Measurements from ENCODE around the gene SCN5A. TPM values are rescaled to one million over a fixed set of nuclear protein-coding genes. Genes with fewer than 3 reads are reported as not detected.

SCN5A gene
- total and polyA plus RNA-seq, 2 donors (not counting 1 experiment from before 2014, with no cell fraction given) = 0.20 to 0.37 TPM

GRCh38 chr3:38521391-38521987 is 128.0 kb downstream of the SCN5A start:
- Mint-ChIP-seq H3K9me3 (ENCODE audit: insufficient read depth) (no peaks in the 10 kb centered on the region), H3K4me3 (no peak overlapping the region), H3K27ac (no peak overlapping the region), H3K27me3 (no peaks in the 10 kb centered on the region), H3K4me1 (peaks cover 18% of the 10 kb centered on the region)
- POLR2A ChIA-PET = no interaction called here
- no peaks in the 10 kb centered on the region for H3K9me3 ChIP-seq (ENCODE audit: control extremely low read depth in 1 of 3, control insufficient read depth in 2 of 3, insufficient read depth in 1 of 3, low read length in 2 of 3)
- CTCF ChIA-PET = interaction anchor here (0.6 to 3.8 kb wide), 34 partner anchors 11 to 857 kb away, joined by 3 to 56 read pairs (median 4); partner anchors contain the start of gene EXOG
- TF ChIP-seq EZH2 (IDR thresholded peaks at IDR 0.05; ENCODE audit: borderline replicate concordance, insufficient read depth, low read depth, low read length, poor library complexity, severe bottlenecking) = no peak
- peak; percentile 95 for TF ChIP-seq CTCF (IDR thresholded peaks at IDR 0.05)
- H3K9ac ChIP-seq (ENCODE audit: low read length) = no peak overlapping the region
- H4K20me1 ChIP-seq (ENCODE audit: control insufficient read depth, insufficient read depth, low read length, poor library complexity, severe bottlenecking) = no peaks in the 10 kb centered on the region
- peak; percentile 75 for DNase-seq
- H3K36me3 ChIP-seq (replicated peaks in 1 of 2; ENCODE audit: control extremely low read depth in 1 of 2, control insufficient read depth in 1 of 2, extremely low read depth in 1 of 2, insufficient read depth in 2 of 2, low read length in 1 of 2) = peaks cover 2 to 27% of the 10 kb centered on the region in 2 experiments
- H3K4me2 ChIP-seq (replicated peaks; ENCODE audit: low read depth, low read length, poor library complexity, severe bottlenecking) = no peak overlapping the region
- ATAC-seq (ENCODE audit: low read depth) = peak; percentile 56
- 5% methylated on average over 4 of the region's 5 CpGs for WGBS (ENCODE audit: insufficient coverage)
- H3K4me1 ChIP-seq (ENCODE audit: control insufficient read depth in 2 of 2, insufficient read depth in 2 of 2, low read length in 2 of 2) = peaks cover 7 to 12% of the 10 kb centered on the region in 2 donors
- no peak overlapping the region for H3K4me3 ChIP-seq (ENCODE audit: control extremely low read depth in 1 of 5, extremely low read depth in 1 of 5, insufficient read depth in 1 of 5, low read depth in 2 of 5, low read length in 4 of 5)
- no peak overlapping the region for H2AFZ ChIP-seq (ENCODE audit: insufficient read depth, low read depth, low read length, poor library complexity, severe bottlenecking)
- H3K27me3 ChIP-seq (replicated peaks in 1 of 4; ENCODE audit: control extremely low read depth in 1 of 4, control insufficient read depth in 3 of 4, insufficient read depth in 4 of 4, low read length in 3 of 4) = no peaks in the 10 kb centered on the region
- H3K27ac ChIP-seq (ENCODE audit: low read length in 2 of 2) = no peak overlapping the region
- intact Hi-C loops (cut with micrococcal nuclease) = loop anchor here (1.0 to 2.0 kb wide), 4 partner anchors 129 to 767 kb away; no protein-coding TSS in a partner anchor
- no peaks in the 10 kb centered on the region for H3K79me2 ChIP-seq (ENCODE audit: control insufficient read depth, insufficient read depth, low read length)

- peak overlapping the region in 1 of 2 donors; percentile 66 for H3K27ac ChIP-seq (ENCODE audit: low read length in 2 of 2)
- intact Hi-C loops (cut with micrococcal nuclease) = loop anchor here (2.0 kb wide), 1 partner anchor 131 kb away; no protein-coding TSS in a partner anchor
These were observed 129.8 kb downstream of the SCN5A start for GRCh38 chr3:38519651-38520050.

More at GRCh38 chr3:38519651-38520050, 129.8 kb downstream of the SCN5A start:
- TF ChIP-seq CTCF (IDR thresholded peaks at IDR 0.05) (no peak), EZH2 (IDR thresholded peaks at IDR 0.05; ENCODE audit: borderline replicate concordance, insufficient read depth, low read depth, low read length, poor library complexity, severe bottlenecking) (no peak)
- POLR2A ChIA-PET = no interaction called here
- CTCF ChIA-PET = interaction anchor here (1.0 to 3.8 kb wide), 7 partner anchors 13 to 858 kb away, joined by 3 to 22 read pairs (median 8); partner anchors contain the start of gene EXOG
- Histone ChIP-seq H3K79me2 (ENCODE audit: control insufficient read depth, insufficient read depth, low read length) (no peaks in the 10 kb centered on the region), H3K4me3 (ENCODE audit: control extremely low read depth in 1 of 5, extremely low read depth in 1 of 5, insufficient read depth in 1 of 5, low read depth in 2 of 5, low read length in 4 of 5) (no peak overlapping the region), H3K27me3 (replicated peaks in 1 of 4; ENCODE audit: control extremely low read depth in 1 of 4, control insufficient read depth in 3 of 4, insufficient read depth in 4 of 4, low read length in 3 of 4) (no peaks in the 10 kb centered on the region), H2AFZ (ENCODE audit: insufficient read depth, low read depth, low read length, poor library complexity, severe bottlenecking) (peak overlapping the region; percentile 9), H4K20me1 (ENCODE audit: control insufficient read depth, insufficient read depth, low read length, poor library complexity, severe bottlenecking) (no peaks in the 10 kb centered on the region), H3K9ac (ENCODE audit: low read length) (no peak overlapping the region), H3K9me3 (ENCODE audit: control extremely low read depth in 1 of 3, control insufficient read depth in 2 of 3, insufficient read depth in 1 of 3, low read length in 2 of 3) (no peaks in the 10 kb centered on the region), H3K4me2 (replicated peaks; ENCODE audit: low read depth, low read length, poor library complexity, severe bottlenecking) (peak overlapping the region; percentile 22), H3K36me3 (replicated peaks in 1 of 2; ENCODE audit: control extremely low read depth in 1 of 2, control insufficient read depth in 1 of 2, extremely low read depth in 1 of 2, insufficient read depth in 2 of 2, low read length in 1 of 2) (peaks cover under 1 to 11% of the 10 kb centered on the region in 2 experiments), H3K4me1 (ENCODE audit: control insufficient read depth in 2 of 2, insufficient read depth in 2 of 2, low read length in 2 of 2) (peaks cover 7 to 12% of the 10 kb centered on the region in 2 donors)
- WGBS (ENCODE audit: insufficient coverage) = 29% methylated on average over 3 of the region's 5 CpGs
- no peak for ATAC-seq (ENCODE audit: low read depth)
- peak; percentile 12 for DNase-seq
- H3K27ac Mint-ChIP-seq = peak overlapping the region; percentile 62
- H3K27me3 Mint-ChIP-seq = no peaks in the 10 kb centered on the region
- H3K4me3 Mint-ChIP-seq = no peak overlapping the region
- H3K4me1 Mint-ChIP-seq = peaks cover 18% of the 10 kb centered on the region
- H3K9me3 Mint-ChIP-seq (ENCODE audit: insufficient read depth) = no peaks in the 10 kb centered on the region
